HG02852 (cell line): ENCODE measurements around the gene TANGO6.

Experiments used
- ATAC-seq: cut with Tn5 transposase; IDR thresholded peaks from one replicate; pipeline ENCODE4 v1.9.1; 2021; ENCODE audit warnings: mild to moderate bottlenecking, moderate library complexity; ENCODE audit not compliant: unreplicated experiment

Gene TANGO6

DNA sequence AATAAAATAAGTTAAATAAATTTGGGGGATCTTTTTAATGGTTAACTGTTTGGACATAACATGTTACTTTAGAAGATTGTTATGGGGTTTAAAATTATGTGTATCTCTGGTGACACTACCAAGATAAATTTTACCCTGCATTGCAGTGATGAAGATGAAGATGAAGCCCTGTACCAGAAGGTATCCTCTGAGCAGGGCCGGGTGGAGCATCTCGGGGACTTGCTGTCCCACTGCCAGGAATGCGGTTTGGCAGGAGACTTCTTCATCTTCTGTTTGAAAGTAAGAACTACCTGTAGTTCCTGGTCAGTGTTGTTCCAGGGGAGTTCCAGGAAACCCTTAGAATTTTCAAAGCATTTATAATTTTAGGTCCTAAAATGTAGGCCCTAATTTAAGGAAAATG, 64.0 kb downstream of the TANGO6 start:
- no peak for ATAC-seq

DNA sequence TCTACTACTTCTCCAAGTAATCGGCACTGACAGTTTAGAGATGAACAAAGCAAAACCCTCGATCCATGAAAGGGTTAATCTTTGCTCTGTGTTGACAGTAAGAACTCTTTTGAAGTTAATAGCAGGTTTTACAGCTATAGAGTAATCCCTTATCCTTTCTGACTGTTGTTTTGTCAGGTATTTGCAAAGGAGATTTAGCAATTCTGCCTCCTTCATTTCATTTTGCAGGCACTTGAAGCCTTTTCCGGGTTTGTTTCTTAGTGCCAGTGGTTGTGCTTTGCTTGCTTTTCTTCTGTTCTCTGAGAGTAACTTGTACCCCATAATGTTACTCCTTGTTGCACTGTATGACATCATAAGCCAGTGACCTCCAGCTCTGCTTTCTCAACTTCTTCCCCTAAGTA, 64.5 kb downstream of the TANGO6 start:
- ATAC-seq, result no peak

DNA sequence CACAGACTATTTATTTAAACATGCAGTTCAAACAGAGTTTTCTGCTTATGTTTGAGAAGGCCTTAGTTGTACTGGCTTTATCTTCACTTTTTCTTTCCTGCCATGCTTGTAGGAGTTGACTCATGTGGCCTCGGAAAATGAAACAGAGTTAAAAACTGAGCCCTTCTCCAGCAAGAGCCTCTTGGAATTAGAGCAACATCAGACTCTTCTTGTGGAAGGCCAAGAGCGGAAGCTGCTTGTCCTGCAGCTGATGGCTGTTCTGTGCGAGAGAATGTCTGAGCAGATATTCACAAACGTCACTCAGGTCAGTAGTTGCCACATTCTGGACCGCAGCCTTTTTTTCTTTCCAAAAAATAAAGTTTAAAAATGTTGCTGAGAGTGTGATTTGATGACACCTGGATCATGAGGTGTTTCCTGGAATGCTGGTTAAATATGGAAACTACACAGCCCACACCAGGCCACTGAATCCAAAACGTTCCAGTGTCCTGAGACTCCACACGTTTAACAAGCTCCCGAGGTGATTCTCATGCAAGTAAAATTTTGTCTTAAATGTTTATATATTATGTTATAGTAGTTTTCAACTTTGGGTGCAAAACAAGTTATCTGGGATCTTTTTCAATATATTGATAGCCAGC, 65.9 kb downstream of the TANGO6 start:
- no peak for ATAC-seq

DNA sequence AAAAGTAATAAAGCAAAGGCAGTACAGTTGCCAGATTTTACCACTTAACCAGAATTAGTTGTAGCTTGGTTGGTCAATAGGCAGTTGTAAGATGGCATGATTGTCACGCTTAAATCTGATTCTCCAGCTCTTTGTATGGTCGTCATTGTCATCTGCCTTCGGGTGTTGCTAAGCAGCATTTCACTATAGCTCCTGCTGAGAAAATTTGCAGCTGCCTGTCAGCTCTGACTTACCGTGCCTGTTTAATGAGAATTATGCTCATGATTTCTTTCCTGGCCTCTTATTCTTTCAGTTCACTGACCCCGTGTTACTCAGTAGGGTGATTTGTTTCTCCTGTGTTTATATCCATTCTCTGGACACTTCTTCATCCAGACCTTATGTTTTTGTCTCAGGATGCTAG, 66.7 kb downstream of the TANGO6 start:
- no peak for ATAC-seq

GRCh38 chr16:68915589-68915988, 72.3 kb downstream of the TANGO6 start:
- ATAC-seq, result no peak

DNA sequence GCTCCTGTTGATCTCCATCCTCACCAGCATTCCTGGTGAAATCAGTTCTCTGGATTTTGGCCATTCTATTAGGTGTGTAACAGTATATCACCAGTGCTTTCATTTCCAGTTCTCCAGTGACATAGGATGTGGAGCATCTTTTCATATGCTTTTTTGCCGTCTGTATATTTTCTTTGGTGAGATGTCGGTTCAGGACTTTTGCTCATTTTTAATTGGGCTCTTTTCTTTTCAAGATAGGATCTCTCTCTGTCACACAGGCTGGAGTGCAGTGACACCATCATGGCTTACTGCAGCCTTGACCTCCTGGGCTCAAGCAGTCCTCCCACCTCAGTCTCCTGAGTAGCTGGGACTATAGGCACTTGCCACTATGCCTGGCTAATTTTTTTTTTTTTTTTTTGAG, 74.2 kb downstream of the TANGO6 start:
- ATAC-seq, result no peak

- ATAC-seq, result no peak
Measured at GRCh38 chr16:68920349-68920748, 77.0 kb downstream of the TANGO6 start.

DNA sequence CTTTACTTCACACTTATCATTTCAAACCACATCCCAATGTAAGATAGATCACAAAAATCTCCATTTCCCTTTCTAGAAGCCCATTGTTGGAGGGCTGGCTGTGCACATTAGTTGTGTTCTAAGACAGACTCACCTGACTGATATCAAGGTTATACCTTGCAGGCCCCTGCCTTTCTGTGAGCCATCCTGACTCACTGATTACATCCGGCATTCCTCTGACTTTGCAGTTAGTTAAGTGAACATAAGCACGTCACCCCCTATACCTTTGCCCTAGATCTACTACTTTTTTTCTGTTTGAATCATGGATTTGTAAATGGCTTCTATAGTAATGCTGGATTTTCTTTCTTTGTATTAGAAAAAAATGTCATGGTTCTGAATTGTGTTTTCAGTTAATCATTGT, 78.3 kb downstream of the TANGO6 start:
- no peak for ATAC-seq

- no peak for ATAC-seq
Measured at GRCh38 chr16:68923116-68923515, 79.8 kb downstream of the TANGO6 start.

DNA sequence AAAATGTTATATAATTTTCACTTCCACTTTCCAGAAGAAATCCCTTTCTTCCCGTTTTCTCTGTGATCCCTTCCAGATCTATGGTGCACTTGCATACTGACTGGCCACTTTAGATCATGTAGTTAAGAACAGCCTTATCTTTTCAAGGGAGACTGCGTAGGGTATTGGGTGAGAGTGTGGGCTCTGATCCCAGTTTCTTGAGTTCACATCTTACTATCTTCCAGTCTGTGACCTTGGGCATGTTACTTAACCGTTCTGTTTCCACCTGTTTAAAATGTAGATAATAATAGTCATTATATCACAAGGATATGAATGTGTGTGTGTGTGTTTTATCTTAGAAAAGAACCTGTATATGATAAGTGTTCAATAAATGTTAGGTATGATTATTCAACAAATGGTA, 83.7 kb downstream of the TANGO6 start:
- ATAC-seq, result no peak

DNA sequence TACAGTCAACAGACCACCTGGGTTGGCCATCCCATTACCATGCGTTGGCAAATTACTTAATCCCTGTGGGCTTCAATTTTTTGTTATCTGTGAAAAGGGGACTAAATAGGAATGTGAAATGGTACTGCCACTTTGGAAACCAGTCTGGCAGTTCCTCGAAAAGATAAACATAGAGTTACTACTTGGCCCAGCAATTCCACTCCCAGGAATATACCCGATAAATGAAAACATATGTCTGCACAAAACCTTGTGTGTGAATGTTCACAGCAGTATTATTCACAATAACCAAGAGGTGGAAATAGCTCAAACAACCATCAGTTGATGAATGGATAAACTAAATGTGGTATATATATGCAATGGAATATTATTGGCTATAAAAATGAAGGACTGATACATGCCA, 87.9 kb downstream of the TANGO6 start:
- ATAC-seq, result no peak

- no peak for ATAC-seq
Measured at GRCh38 chr16:68934402-68934801, 91.1 kb downstream of the TANGO6 start.

DNA sequence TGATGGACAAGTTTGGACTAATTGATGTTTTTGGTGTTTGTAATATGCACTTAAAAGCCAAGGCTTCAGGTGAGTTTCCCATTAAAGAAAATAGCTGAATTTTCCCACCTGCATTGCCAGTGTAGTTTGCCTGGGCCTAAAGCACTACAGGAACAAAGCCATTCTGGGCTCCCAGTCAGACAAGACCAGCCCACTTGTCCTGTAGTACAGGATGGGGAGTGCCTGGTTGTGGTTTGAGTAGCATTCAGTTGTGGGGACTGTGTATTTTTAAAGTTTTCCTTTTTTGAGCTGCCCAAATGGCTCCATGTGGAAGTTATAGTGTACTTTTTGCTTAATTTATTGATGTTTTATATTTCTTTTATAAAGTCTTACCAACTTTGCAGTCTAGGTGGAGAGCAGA, 91.7 kb downstream of the TANGO6 start:
- ATAC-seq, result no peak

- no peak for ATAC-seq
Measured at GRCh38 chr16:68936736-68937631, 93.7 kb downstream of the TANGO6 start.

DNA sequence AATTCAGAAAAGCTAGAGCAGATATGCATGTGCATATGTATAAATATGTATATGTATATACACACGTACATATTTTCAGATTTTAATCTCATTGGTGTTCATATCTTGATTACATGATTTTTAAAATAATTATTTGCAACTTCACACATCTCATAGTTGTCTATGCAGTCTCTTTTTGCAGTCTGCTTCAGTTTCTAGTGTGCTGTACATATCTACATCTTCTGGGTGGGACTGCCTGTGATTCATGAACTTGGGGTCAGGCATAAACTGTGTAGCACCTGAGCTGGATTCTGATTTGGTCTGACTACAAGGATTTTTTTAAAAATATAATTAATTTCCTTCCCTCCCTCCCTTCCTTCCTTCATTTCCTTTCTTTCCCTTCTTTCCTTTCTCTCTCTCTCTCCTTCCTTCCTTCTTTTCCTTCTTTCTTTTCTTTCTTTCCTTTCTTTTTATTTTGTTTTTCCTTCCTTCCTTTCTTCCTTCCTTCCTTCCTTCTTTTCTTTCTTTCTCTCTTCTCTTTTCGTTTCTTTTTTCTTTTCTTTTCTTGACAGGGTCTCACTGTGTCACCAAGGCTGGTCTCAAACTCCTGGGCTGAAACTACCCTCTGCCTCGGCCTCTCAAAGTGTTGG, 96.5 kb downstream of the TANGO6 start:
- ATAC-seq, result no peak

GRCh38 chr16:68940816-68941215, 97.5 kb downstream of the TANGO6 start:
- no peak for ATAC-seq

DNA sequence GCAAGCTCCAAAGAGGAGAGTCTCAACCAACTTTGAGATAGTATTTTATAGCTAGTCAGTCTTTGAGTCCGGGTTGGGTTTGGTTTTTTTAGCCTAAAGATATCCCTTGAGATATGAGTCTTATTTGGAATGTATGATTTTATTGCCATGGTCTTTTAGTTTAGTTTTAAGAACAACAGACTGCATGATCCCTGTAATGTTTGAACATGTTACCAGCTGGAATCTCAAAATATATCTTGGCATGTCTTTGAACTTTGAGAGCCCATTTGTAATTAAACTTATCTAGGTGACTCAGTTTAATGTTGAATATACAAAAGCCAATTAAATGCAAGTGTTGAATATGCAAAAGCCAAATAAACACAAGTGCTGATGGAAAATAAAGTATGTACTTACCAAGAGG, 100.6 kb downstream of the TANGO6 start:
- ATAC-seq, result no peak

- ATAC-seq, result no peak
Measured at GRCh38 chr16:68948230-68948910, 105.0 kb downstream of the TANGO6 start.

GRCh38 chr16:68951991-68952877, 108.9 kb downstream of the TANGO6 start:
- no peak for ATAC-seq

DNA sequence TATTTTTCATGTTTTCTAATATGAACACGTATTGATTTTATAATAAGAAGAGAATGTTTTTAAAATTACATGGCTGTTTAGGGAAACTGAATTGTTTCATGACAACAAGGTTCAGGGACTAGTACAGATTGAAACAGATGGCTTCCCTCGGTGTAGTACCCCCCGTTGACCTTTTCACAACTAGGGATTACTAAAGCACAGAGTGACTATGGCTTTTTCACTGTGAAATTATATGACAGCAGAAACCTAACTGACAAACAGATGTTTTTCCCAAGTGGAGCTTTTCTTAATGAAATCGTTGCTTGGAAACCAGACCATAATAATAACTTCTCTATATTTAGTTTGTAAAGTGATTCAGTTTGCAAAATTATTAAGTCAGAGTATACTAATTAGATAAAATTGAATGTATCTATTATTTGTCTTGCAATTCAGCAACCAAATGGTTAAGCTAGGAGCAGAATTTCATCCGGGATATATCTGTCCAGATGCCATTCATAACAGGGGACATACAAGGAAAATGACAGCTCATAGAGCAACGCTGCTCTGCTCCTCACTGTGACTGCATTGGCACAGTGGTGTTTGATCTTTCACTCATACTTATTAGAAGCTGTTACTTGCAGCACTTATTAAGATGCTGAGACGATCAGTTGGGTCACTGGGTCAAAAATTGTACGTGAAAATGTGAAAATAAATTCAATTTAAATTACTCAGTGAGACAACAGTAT, 111.7 kb downstream of the TANGO6 start:
- no peak for ATAC-seq
